GM18909 (cell line): Measurements from ENCODE around the gene SNX18.

Experiments used
- ATAC-seq: cut with Tn5 transposase; IDR thresholded peaks from one replicate; pipeline ENCODE4 v1.9.1; 2021; ENCODE audit warnings: mild to moderate bottlenecking; ENCODE audit not compliant: unreplicated experiment, poor library complexity

SNX18 gene

DNA sequence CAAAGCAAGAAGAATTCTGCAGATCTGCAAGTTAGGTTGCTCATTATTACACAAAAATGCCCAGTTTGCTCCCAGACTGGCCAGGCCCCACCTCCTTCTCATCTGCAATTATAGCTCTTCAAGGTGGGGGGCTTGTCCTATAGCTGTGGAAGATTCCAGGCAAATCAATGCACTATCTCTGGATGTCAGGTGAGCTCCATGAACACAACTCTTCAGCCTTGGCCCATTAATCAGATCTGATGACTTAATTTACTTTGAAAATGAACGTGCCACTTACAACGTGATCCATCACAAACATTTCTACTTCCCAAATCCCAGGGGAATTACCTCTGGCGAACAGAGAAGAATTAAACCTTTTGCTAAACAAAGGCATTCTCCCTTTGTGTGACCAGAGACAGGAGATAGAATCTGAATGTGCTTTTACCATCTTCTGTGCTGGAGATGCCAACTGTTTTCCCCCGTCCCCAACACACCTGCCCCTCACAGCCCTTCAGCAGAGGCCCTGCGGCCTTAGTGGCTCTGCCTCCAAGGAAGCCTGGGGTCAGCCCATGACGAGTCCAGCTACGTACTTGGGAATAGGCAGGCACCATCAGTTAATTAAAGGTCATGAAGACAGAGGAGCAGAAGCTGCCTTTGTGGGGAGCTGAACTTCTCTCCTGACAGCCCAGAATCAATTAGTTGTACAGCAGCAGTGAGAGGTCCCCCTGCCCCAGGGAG, 60.5 kb downstream of the SNX18 start:
- no peak for ATAC-seq

DNA sequence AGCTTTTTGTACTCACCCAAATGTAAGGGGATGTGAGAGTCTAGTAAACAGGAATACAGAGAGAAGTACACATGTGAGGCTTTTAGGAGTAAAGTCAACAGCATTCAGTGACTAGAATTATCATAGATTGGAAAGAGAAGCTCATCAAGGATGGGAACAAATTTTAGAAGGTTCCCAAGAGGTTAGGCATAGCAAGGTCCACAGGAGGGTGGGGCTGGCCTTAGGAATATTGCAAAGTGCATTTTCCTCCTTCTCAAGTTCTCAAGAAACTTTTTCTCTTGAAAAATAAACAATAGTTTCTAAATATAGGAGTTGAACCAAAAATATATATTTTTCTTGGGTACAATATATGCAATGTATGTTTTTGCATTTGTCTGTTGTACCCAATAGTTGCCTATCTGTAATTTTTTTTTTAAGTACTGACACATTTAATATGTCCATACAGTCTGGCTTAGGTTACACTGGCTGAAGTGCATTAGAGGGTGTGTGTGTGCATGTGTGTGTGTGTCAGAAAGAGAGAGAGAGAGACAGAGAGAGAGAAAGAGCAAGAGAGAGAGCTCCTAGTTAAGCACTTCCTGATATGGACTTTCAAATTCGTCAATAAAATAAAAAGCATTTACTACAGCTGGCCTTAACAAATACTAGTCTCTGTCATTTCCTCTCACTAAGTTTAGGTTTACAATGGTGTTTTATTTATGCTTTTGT, 62.2 kb downstream of the SNX18 start:
- no peak for ATAC-seq

DNA sequence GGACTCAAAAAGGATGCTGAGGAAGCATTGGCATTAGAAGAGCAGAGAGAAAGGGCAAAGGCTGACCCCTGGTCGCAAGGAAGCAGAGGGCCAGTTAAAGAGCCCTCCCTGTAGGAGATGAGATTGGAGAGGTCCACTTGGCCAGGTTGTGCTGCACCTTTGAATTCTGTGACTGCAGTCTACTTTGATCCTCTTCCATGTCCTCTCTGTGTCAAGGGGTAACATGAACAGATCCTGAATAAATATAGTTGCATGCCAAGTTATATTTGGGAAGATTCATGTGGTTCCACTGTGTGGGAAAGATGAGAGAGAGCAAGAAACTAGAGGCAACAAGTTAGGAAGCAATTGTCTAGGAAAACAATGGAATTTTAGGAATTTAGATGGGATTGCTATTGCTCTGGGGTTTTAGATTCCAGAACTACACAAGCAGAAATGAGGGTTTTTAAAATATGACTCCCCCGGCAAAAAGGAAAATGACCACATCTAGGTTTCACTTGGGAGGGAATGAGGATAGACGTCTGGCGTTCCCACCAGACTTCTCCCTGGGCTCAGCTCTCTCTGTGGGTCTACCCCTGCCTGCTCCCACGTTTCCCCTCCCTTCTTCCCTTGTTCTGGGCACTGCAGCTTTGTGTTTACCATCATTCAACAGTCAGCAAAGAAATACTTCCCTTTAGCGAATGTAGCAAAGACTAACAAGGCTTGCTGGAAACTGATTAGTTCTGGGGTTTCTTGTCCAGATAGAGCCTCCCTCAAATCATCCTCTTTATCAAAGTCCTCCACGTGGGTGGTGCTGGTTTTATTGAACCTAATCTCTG, 63.6 kb downstream of the SNX18 start:
- no peak for ATAC-seq

DNA sequence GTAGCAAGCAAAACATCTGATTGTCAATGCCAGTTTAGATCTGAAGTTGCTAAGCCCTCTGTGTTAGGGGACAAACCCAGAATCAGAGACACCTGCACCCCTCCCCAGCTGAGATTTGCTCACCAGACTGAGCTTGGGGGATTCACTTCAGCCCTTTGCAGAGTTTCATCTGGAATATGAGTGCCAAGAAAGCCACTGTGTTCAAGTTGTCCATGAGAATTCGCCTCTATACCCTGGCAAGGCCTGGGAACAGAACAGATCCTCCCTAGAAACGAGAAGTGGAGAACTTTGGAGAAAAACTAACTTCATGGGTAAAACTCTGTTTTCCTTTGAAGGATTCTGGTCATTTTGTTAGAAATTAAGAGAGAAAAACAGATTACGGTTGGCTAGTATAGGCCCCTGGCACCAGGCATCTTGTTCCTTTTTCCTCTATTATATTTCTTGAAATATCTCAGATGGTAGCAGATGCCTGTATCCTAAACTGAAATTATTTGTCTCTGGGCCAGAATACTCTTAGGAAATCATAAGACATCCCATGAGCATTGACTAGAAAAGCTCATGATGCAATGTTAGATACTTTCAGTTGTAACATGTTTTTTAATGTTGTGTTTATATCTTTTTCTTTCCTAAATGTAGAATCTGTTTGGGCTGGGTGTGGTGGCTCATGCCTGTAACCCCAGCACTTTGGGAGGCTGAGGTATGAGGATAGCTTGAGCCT, 64.4 kb downstream of the SNX18 start:
- no peak for ATAC-seq

DNA sequence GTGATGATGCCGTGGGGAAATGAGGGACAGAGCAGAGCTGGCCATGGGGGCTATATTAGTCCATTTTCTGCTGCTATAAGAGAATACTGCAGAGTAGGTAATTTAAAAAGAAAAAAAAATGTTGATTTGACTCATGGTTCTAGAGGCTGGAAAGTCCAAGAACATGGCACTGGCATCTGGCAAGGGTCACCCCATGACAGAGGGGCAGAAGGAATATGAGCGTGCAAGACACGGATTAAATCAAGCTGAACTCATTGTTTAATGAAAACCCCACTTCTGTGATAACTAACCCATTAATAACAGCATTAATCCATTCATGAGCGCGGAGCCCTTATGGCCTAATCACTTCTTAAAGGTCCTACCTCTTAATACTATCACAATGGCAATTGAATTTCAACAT, 68.8 kb downstream of the SNX18 start:
- ATAC-seq: no peak

DNA sequence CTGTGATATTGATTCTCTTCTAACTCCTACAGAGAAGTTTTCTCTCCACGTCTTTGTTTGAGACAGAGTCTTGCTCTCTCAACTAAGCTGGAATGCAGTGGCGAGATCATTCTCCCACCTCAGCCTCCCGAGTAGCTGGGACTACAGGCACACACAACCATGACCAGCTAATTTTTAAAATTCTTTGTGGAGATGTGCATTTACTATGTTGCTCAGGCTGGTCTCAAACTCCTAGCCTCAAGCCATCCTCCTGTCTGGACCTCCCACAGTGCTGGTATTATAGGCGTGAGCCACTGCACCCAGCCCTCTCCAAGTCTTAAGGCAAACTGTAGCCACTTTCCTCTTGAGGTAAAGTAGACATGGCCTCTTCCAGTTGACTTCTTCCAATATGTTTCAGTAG, 72.2 kb downstream of the SNX18 start:
- ATAC-seq: no peak

DNA sequence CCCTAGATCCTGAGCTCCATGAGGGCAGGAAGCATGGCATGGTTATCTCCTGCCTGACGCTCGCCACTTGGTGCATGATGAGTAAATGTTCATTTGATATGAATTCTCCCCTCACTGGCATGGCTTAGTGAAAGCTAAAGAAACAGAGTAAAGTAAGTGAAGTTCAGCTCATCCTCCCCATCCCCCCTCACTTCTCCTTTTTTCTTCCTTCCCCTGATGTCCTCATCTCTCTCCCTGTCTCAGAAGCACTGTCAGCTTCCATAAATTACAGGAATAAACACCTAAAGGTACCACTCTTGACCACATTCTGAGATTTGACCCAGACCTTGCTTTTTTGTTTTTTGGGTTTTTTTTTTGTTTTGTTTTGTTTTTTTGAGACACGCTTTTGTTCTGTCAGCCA, 73.3 kb downstream of the SNX18 start:
- ATAC-seq: no peak

DNA sequence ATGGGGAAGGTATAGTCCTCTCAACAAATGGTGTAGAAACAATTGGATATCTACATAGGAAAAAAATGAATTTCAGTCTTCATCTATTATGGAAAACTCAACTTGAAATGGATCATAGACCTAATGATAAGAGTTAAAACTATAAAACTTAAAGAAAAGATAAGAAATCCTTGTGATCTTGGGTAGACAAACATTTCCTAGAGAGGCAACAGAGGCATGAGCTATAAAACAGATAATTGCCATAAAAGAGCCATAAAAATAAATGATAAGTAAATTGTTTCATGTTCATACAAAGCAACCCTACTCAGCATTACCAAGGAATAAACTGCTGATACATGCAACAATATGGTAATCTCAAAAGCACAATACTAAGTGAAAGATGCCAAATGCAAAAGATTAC, 76.2 kb downstream of the SNX18 start:
- ATAC-seq: no peak

DNA sequence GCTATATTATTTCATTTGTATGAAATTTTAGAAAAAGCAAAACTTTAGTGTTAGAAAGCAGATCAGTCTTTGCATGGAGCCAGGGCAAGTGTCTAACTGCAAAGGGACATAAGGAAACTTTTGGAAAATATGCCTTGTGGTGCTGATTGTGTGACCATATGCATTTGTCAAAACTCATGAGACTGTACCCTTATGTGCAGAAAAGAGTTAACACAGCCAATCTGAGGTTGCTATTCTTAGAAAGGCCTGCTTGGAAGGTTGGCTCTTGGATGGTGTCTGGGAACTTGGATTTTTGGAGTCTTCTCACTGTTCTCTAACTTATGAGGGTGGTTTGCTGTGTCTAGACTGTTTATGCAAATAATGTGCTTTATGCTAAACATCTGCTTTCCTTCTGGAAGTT, 76.6 kb downstream of the SNX18 start:
- no peak for ATAC-seq

DNA sequence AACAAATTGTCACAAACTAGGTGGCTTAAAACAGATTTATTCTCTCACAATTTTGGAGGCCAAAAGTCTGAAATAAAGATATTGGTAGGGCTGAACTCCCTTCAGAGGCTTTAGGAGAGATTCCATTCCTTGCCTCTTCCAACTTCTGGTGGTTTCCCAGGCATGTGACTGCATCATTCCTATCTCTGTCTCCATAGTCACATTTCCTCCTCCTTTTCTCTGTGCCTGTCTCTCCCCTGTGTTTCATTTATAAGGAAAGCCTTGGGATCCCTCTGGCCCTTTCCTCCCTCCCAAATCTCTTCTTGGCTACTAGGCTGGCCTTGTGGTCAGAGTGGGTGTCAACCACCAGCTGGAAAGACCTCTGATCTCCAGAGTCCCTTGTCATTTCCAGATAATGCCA, 78.2 kb downstream of the SNX18 start:
- no peak for ATAC-seq
